Measurements from ENCODE around the gene DYRK4.
"Not testable (repeated sequence)": the region's sequence is repeated elsewhere in the genome, so short reads cannot be mapped to it uniquely, and the experiment has no call there.

DYRK4 gene, protein sequence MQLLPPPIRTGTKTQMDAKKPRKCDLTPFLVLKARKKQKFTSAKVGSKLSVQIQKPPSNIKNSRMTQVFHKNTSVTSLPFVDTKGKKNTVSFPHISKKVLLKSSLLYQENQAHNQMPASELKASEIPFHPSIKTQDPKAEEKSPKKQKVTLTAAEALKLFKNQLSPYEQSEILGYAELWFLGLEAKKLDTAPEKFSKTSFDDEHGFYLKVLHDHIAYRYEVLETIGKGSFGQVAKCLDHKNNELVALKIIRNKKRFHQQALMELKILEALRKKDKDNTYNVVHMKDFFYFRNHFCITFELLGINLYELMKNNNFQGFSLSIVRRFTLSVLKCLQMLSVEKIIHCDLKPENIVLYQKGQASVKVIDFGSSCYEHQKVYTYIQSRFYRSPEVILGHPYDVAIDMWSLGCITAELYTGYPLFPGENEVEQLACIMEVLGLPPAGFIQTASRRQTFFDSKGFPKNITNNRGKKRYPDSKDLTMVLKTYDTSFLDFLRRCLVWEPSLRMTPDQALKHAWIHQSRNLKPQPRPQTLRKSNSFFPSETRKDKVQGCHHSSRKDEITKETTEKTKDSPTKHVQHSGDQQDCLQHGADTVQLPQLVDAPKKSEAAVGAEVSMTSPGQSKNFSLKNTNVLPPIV

DNA sequence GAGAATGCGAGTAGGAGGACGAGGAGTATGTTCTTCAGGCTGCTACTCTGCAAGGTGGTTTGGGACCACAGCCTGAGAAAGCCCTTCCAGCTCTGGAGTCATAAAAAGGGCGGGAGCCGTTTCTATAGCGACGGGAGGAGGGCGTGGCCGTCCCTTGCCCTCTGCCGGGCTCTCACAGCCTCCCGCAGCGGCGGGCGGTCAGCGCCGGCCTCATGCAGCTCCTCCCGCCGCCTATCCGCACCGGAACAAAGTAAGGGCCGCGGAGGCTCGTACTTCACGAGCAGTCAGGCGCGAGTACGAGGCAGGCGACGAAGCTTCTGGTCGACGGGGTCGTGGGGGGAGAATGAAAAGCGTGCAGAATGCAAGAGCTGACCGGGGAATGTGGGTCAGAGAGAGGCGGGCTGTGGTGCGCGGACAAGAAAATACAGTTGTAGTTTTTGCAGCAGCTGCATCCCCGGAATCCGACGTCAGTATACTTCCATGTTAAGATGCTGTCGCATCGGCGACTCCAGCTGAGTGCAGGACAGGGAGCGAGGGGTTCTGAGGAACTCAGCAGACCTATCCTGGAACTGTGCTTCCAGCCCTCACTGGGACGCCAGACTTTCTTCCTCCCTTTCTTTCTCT, at the start of gene DYRK4:
Gene DYRK4, plus strand, starts transcription at position 175 of the 624 bp plus-strand sequence. Its CDS starts 38 bp downstream, at position 213.
- H3K4me3 ChIP-seq (ENCODE audit: low read depth, low read length) = no peak within 1 kb of the TSS
- TF ChIP-seq, protein P1, sequence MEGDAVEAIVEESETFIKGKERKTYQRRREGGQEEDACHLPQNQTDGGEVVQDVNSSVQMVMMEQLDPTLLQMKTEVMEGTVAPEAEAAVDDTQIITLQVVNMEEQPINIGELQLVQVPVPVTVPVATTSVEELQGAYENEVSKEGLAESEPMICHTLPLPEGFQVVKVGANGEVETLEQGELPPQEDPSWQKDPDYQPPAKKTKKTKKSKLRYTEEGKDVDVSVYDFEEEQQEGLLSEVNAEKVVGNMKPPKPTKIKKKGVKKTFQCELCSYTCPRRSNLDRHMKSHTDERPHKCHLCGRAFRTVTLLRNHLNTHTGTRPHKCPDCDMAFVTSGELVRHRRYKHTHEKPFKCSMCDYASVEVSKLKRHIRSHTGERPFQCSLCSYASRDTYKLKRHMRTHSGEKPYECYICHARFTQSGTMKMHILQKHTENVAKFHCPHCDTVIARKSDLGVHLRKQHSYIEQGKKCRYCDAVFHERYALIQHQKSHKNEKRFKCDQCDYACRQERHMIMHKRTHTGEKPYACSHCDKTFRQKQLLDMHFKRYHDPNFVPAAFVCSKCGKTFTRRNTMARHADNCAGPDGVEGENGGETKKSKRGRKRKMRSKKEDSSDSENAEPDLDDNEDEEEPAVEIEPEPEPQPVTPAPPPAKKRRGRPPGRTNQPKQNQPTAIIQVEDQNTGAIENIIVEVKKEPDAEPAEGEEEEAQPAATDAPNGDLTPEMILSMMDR (IDR thresholded peaks at IDR 0.05; ENCODE audit: borderline replicate concordance, insufficient read depth, low read depth, low read length) = no peak

DNA sequence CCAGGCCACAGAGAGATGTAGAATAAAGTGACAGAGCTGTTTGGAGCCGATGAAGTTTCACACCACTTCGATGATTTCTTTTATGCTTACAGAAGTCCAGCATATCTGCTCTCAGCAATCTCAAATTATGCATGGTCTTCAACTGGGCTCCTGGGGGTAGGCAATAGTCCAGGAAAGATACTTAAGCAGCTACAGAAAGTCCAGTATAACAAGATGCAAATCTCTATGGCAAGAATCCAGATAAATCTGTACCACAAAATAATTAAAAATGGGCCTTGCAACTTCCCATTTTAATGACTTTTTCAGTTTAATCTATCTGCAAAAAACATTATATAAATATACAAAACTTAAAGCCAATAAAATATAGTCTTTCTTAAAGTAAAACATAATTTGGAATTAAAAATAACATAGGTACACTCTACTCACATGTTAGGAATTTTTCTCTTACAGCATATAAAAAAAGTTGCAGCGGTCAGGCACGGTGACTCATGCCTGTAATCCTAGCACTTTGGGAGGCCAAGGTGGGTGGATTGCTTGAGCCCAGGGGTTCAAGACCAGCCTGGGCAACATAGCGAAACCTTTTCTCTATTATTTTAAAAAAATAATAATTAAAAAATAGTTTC, 43.8 kb upstream of the DYRK4 start:
- TF ChIP-seq, protein P1 (IDR thresholded peaks at IDR 0.05; ENCODE audit: borderline replicate concordance, insufficient read depth, low read depth, low read length) = no peak
- H3K4me3 ChIP-seq (ENCODE audit: low read depth, low read length) = no peak overlapping the region

DNA sequence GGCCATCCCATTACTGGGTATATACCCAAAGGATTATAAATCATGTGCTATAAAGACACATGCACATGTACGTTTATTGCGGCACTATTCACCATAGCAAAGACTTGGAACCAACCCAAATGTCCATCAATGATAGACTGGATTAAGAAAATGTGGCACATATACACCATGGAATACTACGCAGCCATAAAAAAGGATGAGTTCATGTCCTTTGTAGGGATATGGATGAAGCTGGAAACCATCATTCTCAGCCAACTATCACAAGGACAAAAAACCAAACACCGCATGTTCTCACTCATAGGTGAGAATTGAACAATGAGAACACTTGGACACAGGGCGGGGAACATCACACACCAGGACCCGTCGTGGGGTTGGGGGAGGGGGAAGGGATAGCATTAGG, 38.6 kb upstream of the DYRK4 start:
- not testable (repeated sequence) for H3K4me3 ChIP-seq (ENCODE audit: low read depth, low read length)

DNA sequence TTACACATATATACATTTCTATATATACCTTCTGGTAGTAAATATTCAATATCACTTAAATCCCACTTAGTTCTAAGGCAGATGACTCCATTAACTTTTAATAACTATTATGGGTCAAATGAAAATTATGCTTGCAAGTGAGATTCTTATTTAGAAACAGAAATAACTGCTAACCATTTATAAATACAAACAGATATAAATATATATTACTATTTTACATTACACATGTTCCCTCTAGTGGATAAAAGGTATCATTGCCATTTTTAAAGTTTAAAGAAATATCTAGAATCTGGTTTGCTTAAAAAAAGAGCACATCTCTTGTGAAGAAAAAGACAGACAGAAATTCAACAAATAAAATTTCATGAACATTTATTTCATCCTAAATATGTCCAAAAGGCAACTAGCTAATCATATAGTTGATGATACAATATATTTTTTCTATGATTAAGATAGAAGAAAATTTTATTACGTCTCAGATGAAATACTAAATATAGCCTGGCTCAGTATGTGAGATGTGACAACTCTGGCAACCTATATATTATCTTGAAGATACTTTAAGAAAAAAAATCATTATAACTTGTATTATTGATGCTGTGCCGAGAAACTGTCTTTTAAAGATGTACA, 35.0 kb upstream of the DYRK4 start:
- TF ChIP-seq, protein P1 (IDR thresholded peaks at IDR 0.05; ENCODE audit: borderline replicate concordance, insufficient read depth, low read depth, low read length) = no peak

DNA sequence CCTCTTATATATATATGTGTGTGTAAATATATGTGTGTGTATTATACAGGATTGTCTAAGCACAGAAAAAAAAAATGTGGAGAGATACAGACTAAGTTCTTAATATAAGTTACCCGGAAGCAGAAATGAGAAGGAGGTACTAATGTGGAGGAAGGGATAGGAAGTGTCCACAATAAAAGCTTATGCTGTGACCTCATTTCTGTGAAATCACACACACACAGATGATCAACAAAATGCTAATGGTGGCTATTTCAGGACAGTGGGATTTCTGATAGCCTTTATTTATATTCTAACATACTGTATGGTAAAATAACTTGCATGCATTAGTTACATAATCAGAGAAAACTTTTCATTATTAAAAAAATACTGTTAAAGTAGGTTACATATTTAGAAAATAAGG, 31.8 kb upstream of the DYRK4 start:
- TF ChIP-seq, protein P1 (IDR thresholded peaks at IDR 0.05; ENCODE audit: borderline replicate concordance, insufficient read depth, low read depth, low read length) = no peak
- H3K4me3 ChIP-seq (ENCODE audit: low read depth, low read length) = no peak overlapping the region

More for the DNA sequence above, 35.0 kb upstream of the DYRK4 start:
- no peak overlapping the region for H3K4me3 ChIP-seq (ENCODE audit: low read depth, low read length)

DNA sequence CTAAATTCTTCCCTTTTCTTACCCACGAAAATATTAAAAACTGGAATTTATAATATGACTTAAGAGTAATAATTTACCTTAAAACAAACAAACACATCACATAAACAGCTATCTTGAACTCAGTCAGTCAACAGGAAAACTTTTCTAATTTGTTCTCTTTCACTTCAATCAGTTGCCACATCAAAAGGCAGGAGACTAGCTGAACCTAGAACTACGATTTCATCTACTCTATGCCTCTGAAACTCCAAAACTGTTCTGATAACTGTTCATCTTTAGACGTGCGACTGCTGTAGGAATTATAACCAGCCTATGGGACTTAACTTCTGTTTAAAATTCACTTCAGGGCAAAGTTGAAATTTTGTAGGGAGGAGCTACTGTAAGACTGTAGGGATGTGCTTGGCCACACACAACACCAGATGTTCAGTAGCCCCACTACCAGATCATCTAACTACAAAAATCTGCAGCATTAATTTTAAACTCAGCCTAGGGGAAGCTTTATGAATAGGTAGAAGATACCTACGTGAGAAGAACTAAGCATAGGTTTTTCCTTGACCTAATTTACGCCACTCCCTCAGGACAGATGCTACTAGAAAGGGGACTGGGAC, 30.9 kb upstream of the DYRK4 start:
- TF ChIP-seq, protein P1 (IDR thresholded peaks at IDR 0.05; ENCODE audit: borderline replicate concordance, insufficient read depth, low read depth, low read length) = no peak
- no peak overlapping the region for H3K4me3 ChIP-seq (ENCODE audit: low read depth, low read length)
